Stimulated activated CD8-positive, alpha-beta memory T cell treated with anti-CD3 and anti-CD28 coated beads, Interleukin-12 subunit alpha, Interleukin-12 subunit beta, amount 100 ng/mL, for 1 hour (primary cell): Measurements from ENCODE around the gene GFRA1.

Source experiments
- DNase-seq: peaks from one replicate; pipeline ENCODE4 v3.0.0-alpha.2; 2020; ENCODE audit warnings: low read depth

GFRA1 gene

DNA sequence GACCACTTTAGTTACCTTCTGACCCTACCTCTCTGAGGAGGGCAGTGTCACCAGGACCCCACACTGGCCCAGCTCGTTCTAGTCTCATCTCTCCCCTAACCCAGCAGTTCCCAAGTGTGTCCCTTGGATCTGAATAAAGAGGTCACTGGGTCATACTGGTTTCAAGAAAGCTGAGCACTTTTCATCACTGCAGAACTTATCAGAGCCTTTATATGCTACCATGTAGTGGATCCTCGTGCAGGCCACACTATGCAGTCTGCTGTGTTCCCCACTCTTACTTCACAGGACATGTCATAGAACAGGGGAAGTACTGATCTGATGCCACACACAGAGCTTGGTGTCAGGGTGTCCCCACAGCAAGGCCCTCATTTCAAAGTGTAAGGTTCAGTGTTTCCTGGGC is 113.8 kb downstream of the GFRA1 start:
- no peak for DNase-seq

DNA sequence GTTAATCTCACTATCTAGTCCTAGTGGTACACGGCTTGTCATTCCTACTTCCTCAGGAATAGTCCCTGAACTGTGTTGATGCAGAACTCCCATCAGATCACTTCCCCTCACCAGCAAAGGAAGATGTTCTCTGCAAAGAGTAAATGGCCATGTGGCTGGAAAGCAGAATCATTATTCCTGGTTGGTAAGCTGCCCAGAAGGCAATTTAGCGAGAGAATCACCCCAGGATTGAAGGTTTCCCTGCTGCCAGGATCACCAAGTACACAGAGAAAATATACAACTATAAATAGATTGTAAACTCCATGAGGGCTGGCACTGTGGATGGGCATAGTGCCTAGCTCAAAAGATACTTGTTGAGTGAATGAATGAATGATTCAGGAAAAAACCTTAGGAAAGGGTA is 115.0 kb downstream of the GFRA1 start:
- DNase-seq: no peak

DNA sequence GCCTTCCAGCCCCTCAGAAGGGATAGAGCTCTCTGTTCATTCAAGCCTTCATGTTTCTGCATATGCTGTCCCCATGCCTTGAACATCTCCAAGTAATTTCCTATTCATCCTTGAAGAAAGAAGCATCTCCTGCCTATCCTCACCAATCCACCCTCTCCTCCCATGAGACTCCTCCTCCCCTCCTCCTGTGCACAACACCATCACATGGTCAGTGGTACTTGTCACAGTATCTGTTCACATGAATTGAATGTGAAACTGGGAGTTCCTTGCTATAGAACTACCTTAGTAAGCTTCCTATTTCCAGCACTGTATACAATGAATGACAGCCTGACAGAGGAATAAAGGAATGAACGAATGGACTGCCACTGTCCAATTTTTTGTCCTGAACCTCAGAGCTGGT is 115.5 kb downstream of the GFRA1 start:
- DNase-seq: no peak

DNA sequence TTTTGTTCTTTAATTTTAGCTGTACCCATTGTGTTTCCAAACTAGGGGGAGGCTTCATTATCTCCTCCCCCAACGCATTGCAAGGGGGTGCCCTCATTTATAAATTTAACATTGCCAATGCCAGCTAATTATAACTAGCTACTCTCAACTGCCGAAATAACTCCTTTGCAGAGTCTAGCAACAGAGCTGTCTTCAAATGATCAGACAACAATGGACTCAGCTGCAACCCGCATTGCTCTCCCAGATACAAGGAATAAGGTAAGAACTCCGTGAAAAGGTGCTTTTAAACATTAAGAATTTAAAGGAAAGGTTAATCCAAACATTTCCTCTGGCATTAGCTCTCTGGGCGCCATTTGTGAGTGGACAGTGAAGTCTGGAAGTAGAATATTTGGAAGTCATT is 116.2 kb downstream of the GFRA1 start:
- no peak for DNase-seq

DNA sequence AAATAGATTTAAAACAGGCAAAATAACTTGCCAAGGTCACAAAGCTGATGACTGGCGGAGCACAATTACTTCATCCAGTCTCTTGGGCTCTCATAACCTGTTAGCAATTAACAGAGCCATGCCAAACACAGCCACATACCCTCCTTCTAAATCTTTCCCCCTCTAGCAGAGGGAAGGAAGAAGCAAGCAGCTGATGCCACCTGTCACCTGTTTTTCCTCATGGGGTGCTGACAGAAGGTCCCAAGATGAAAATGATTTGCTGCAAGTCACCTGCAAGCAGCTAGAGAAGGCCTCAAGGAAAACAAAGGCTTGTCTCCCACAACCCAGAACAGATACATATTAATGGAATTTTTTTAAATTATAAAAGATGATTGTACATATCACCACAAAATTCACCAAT is 117.8 kb downstream of the GFRA1 start:
- no peak for DNase-seq

DNA sequence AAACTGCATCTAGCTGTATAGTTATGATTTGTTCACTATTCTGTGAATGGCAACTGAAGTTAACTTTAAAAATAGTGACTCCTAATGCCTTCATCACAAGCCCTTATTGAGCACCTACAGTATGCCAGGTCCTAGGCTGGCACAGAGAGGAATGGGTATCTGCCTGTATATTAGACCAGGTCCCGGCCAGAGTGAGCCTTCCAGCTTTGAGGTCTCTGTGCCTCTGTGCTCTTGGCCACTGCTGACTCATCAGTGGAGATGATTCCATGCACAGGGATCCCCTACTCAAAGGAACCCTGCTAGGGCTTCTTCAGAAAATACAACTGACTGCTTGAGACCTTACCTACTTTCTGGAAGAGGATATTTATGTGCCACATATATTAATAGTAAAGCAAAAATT is 118.4 kb downstream of the GFRA1 start:
- no peak for DNase-seq

DNA sequence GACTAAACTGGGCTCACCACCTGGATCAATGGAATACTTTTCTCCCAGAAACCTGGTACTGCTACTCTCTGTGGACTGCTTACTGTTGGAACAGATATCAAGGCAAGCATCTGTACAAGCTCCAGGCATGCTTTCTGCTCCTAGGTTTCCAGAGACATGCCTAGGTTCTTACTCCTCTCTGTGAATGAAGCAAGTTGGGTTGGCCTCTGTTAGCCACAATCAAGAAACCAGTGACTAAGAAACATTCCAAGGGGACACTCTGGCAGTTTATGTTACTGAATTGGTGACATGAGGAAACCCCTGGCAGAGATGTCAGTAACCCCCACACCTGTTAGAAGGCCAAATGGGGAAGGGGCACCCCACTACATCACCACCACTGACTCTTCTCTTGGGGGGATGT is 121.9 kb downstream of the GFRA1 start:
- DNase-seq: no peak

DNA sequence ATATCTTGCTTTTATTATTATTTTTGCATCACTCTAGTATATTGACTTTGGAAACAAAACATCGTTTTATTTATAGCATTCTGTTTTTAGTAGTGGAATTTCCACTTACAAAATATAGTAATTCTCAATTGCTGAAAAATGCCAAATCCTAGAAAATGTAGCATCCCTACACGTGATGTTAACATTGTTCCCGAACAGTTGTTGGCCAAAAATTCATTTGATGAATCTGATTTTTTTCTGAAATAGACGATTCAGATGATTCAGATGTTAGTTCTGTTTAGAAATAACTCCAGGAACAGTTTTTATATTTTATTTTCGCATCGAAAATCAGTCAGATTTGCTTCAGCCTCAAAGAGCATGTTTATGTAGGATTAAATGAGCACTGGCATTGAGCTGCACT is 122.4 kb downstream of the GFRA1 start:
- no peak for DNase-seq

DNA sequence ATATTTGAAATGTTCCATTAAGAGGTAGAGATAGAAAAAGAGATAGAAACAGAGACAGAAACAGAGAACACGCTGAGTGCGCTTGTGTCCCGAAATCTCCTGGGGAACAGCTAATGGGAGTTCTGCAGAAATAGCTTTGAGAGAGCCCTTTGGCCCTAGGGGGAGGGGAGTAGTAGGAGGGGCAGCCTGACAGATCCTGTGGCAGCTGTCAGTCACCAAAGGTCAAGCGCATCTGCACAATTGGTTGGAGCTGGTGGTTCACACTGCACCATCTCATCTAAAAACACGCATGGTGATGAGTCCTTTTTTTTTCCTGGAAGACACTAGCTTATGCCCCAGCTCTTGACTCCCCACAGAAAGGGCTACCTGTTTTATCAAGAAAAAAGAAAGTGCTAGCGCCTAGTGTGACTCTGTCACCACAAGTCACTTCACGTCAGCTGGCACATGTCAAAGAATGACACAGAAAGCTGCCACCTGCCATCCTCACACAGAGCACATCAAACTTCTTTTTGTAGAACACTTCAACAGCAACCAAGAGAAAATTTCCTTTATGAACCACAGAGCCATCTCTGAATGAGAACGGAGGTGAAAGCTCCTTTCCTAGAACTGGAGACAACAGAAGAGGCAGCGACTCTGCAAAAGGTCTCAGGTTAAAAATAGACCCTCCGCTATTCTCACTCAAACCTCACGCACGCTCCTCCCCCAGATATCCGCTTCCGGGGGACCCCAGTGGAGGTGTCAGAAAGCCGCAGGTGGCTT is 125.7 kb downstream of the GFRA1 start:
- DNase-seq: no peak

DNA sequence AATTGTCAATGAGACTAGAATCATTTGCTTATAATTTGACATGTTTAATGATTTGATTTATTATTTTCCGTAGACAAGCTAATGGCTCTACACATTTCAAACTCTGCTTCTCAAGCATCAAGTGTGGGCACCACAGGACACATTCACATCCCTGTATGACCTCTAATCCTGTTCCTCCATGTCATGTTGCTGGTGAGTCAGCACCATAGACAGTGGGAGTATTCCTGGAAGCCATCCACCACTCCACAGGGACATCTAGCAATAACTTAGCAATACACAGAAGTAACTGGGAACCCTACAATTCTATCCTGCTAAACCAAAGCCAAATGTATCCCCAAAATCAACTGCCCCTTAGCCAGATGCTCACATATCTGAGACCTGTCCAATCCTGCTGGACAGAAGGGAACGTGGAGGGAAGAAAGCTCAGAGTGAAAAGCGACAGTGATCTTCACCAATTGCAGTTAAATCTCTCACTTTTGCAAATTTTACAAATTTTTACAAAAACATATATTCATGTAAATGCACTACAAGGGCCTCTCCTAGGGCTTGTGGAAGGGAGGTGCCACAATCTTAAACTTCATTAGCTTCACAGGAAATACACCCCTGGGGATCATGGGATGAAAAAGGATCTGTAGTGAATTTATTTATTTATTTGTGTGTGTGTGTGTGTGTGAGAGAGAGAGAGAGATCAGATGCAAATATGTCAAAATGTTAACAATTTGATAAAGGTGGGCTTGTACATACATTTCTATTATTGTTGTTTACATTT is 126.5 kb downstream of the GFRA1 start:
- no peak for DNase-seq

DNA sequence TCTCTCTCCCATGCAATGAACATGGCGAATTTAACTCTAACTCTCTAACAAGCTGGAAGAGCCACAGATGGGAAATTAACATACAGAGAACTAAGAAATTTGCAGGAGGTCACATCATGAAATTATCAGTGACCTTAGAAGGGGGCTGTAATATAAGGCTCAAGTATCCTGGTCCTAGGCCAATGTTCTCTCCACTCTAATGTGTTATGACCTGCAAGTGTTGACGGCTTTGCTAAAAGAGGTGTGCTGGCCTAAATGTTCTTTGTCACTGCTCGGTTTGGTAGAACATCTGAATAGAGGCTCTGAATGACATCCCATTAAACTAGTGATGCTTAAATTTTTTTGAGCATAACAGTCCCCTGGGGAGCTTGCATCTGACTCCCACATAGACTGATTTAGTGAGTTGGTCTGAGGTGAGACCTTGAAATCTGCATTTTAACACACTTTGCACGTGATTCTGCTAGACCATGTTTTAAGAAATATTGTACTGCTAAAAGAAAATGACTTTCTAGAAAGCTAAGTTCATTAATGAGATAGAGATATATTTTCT is 129.3 kb downstream of the GFRA1 start:
- DNase-seq: no peak

DNA sequence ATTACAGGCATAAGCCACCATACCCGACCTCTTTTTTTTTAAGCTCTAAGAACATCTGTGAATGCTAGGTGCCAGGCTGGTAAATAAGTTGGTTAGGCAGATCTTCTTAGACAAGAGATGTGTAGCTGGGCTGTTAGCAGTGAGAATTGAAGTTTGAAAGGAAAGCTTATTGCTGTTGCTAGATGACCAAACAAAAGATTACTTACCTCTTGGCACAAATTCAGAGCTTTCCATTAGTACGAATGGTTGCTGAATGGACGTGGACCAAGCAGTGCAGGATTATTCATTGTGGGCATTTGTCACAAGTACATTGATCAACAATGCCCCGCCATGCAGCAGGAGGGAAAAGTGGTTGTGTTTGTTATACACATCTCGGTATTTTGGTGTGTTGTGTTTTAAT is 131.2 kb downstream of the GFRA1 start:
- DNase-seq: no peak

DNA sequence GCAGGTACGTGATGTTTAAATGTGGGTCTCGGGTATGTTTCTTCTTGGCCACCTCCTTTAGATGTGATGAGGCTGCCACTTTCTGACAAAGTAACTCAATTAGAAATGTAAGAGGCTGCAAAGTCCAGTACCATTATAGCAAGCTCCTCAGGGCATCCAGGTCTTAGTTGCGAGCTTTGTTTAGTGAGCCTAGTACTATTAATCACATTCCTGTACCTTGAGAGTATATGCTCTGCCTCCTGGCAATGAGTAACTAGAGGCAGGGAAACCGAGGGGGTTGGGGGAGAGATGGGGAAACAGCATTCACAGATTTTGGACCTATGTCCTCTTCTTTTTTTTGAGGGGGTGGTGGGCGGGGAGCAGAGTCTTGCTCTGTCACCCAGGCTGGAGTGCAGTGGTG is 131.8 kb downstream of the GFRA1 start:
- no peak for DNase-seq

DNA sequence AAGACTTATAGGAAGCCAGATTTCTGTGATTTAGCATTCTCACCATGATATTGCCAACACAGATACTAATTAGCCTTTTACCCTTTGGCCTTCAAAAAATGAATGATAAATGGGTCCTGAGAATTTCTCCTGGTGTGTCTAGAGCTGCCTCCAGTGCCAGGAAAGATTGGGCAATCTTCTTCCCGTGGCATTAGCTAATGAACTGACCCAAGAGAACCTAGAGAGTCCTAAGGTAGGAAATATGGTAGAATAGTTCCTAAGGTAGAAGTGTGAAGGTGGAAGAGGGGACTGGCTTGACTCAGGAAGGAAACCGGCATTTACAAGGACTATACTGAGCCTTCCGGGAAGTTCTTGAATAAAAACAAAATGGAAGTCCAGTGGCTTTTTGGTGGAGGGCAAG is 133.1 kb downstream of the GFRA1 start:
- DNase-seq: no peak

DNA sequence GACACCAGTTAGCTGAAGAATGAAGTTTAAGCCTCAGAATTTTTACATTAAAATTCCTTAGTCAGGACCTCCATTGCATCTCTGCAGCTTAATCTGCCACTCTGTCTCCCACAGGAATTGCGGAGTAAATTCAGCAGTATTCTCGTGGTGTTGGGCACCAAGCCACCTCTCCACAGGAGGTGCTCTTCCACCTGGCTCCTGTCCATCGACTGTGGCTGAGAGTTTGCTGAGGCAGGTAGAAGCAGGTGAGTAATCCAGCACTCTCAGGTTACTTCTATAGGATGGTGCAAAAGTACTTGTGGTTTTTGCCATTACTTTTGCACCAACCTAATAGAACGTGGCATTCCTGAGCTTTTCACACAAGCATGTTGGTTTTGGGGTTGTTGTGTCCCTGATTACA is 134.1 kb downstream of the GFRA1 start:
- DNase-seq: no peak

DNA sequence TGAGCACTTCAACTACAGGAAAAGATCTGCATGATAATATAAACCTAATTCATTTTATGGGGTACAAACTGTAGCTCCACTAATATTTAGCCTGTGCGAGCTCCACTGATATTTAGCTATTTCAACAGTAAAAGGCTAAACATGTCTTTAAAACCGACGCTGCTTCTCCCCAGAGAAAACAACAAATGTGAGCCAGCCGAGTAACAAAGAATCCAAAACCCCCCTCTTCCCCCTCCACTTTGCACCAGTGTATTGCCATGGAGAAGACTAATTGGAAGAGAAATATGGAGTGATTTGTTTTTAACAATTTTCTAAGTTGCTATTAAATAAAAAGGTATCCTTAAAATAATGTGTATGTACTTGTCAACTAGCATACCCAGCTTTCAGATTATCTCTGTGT is 136.7 kb downstream of the GFRA1 start:
- DNase-seq: no peak

DNA sequence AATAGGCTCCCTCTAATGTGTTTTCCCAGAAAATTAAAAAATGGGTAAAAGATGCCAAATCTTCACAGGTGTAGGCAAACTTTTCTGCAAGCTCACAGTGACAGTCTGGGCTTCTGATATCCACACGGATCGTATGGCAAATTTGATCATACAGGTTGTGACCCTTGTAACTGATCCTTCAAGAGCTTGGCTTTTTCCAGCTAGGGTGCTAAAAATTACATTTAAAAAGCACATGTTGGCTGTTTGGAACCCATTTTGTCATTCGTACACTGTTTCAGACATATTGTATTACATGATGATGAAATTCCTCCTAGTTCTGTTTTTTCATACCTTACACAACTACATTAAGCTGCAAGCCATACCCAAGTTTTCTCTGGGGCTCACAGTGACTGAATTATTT is 138.7 kb downstream of the GFRA1 start:
- DNase-seq: no peak

DNA sequence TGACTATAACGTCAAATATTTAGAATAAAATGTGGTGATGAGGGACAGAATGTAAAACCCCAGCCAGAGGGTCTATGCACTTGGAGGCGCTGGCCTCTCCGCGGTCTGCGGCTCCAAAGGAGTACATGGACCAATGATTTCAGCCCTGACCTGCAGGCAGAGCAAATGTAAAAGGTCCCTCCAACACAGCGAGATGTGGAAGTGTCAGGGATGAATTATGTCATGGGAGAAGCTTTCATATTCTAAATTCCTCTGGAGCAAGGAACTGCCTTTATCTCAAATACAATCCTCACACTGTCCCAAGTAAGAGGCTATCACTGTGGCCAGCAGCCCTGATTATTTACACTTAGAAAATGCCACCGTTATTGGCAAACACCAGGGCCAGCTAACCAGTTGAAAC is 139.4 kb downstream of the GFRA1 start:
- DNase-seq: no peak

DNA sequence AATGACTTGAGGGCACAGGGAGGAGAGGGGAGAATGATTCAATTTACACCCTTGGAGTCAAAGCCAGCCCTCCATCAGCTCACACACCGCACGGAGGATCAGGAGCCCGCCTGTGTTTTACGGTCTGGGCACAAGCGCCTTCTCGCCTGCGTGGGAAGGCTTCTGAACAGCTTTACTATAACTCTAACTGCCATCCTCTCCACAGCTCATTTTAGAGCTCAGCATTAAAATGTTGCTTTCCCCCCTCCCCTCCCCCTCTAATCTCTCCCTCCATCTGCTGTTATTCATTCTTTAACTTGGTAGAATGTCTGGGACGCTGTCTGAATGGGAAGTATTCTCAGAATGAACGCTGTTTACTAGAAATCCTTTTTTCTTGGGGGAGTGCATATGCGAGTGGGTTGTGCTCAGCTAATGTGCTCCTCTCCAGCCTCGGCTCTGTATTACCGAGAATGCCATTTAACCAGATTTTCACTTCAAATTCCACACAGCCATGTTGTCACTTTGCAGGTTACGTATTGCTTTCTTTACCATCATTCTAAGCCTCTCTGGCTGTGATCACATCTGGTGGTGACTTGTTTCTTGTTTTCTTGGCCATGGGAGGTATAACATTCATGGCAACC is 140.1 kb downstream of the GFRA1 start:
- no peak for DNase-seq

DNA sequence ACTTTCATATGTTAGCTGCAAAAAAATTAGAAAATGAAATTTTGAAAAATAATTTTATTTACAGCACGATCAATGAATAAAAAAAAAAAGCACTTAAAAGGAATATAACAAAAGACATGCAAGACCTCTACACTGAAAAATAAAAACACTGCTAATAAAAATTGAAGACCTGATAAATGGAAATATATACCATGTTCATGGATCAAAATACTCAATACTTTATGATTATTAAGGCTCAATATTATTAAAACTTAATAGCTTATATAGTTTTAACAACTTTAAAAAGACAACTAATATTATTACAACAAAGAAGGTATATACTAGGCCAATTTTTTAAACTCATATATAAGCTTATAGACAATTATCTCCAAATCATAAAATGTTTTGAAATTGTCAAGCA is 143.0 kb downstream of the GFRA1 start:
- DNase-seq: no peak

DNA sequence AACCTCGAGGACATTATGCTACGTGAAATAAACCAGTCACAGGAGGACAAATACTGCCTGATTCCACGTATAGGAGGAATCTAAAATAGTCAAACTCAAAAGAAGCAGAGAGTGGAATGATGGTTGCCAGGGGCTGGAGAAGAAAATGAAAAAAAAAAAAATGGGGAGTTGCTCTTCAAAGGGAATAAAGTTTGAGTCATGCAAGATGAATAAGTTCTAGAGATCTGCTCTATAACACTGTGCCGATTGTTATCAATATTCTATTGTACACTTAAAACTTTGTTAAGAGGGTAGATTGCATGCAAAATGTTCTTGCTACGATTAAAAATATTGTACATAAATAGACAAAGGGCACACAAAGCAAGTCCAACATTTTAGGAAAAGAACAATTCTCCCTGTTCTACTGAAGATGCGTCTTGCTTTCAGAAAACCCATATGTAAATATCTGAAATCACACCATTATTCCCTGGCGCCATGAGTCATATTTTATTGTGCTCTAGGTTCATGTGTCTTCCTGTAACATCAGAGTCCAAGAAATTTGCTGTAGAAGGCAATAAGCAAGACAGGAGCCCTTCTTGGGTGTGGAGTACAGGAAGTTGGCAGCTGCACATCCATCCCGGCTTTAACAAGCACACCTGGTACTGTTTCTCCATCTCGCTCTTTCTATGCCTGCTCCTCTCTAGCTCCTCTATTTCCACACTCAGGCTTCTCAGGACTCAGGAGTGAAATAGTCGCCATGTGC is 145.9 kb downstream of the GFRA1 start:
- DNase-seq: no peak

DNA sequence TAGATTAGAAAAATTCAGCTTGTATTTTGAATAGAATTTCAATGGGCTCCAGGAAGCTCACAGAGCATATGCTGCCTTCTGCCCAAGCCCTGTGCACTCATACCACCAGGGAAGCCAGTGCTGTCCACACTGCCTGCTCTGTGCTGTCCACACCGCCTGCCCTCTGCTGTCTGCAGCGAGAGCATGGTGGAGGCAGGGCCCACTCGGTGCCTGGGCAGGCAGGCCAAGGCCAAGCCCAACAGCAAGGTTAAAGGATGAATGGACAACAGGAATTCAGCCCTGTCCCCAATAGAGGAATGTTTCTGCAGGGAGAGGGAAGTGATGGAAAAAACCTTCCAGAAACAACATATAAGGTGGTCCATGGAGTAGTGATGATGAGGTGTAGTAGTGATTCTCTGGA is 146.8 kb downstream of the GFRA1 start:
- DNase-seq: no peak
